IPS-11a (cell line): ENCODE data around the gene CCSER2.
A peak's percentile ranks its signal among the peaks of the same experiment; 100 is the strongest.
"Not testable (repeated sequence)": the region's sequence is repeated elsewhere in the genome, so short reads cannot be mapped to it uniquely, and the experiment has no call there.

Experiments
- H3K4me3 ChIP-seq: one replicate; pipeline ENCODE4 v1.5.1; 2013; ENCODE audit warnings: low read depth, low read length, control low read depth

The CCSER2 gene

GRCh38 chr10:84328418-84329195 lies at the start of gene CCSER2:
TSS of gene CCSER2 (plus strand) at chr10:84328589. CDS start at chr10:84371053, 42,464 bp downstream.
- peak within 1 kb of the TSS; percentile 81 for H3K4me3 ChIP-seq

GRCh38 chr10:84279876-84280475 lies 48.4 kb upstream of the CCSER2 start:
- not testable (repeated sequence) for H3K4me3 ChIP-seq

- H3K4me3 ChIP-seq, result no peak overlapping the region
These were observed 41.7 kb upstream of the CCSER2 start for GRCh38 chr10:84286695-84287094.

- H3K4me3 ChIP-seq, result no peak overlapping the region
These were observed 40.2 kb upstream of the CCSER2 start for GRCh38 chr10:84288151-84288550.

GRCh38 chr10:84289521-84290200 lies 38.7 kb upstream of the CCSER2 start:
- H3K4me3 ChIP-seq, result no peak overlapping the region

- no peak overlapping the region for H3K4me3 ChIP-seq
These were observed 38.2 kb upstream of the CCSER2 start for GRCh38 chr10:84290235-84290634.

- no peak overlapping the region for H3K4me3 ChIP-seq
These were observed 37.0 kb upstream of the CCSER2 start for GRCh38 chr10:84291384-84291783.

GRCh38 chr10:84292502-84292901 lies 35.9 kb upstream of the CCSER2 start:
- H3K4me3 ChIP-seq, result no peak overlapping the region

GRCh38 chr10:84293171-84293570 lies 35.2 kb upstream of the CCSER2 start:
- no peak overlapping the region for H3K4me3 ChIP-seq

- H3K4me3 ChIP-seq, result no peak overlapping the region
These were observed 34.8 kb upstream of the CCSER2 start for GRCh38 chr10:84293574-84294016.

GRCh38 chr10:84294766-84295447 lies 33.5 kb upstream of the CCSER2 start:
- H3K4me3 ChIP-seq, result no peak overlapping the region

- H3K4me3 ChIP-seq, result no peak overlapping the region
These were observed 32.1 kb upstream of the CCSER2 start for GRCh38 chr10:84296091-84296981.

- no peak overlapping the region for H3K4me3 ChIP-seq
These were observed 30.3 kb upstream of the CCSER2 start for GRCh38 chr10:84298057-84298456.

- H3K4me3 ChIP-seq, result no peak overlapping the region
These were observed 26.2 kb upstream of the CCSER2 start for GRCh38 chr10:84302223-84302622.

- H3K4me3 ChIP-seq, result no peak overlapping the region
These were observed 21.5 kb upstream of the CCSER2 start for GRCh38 chr10:84306751-84307384.

- no peak overlapping the region for H3K4me3 ChIP-seq
These were observed 20.4 kb upstream of the CCSER2 start for GRCh38 chr10:84308021-84308420.

GRCh38 chr10:84308481-84309304 lies 19.7 kb upstream of the CCSER2 start:
- H3K4me3 ChIP-seq, result no peak overlapping the region

GRCh38 chr10:84310470-84310869 lies 17.9 kb upstream of the CCSER2 start:
- H3K4me3 ChIP-seq, result no peak overlapping the region

GRCh38 chr10:84311576-84311975 lies 16.8 kb upstream of the CCSER2 start:
- H3K4me3 ChIP-seq, result no peak overlapping the region
